ENCODE measurements around the gene ALCAM.

The ALCAM gene

DNA sequence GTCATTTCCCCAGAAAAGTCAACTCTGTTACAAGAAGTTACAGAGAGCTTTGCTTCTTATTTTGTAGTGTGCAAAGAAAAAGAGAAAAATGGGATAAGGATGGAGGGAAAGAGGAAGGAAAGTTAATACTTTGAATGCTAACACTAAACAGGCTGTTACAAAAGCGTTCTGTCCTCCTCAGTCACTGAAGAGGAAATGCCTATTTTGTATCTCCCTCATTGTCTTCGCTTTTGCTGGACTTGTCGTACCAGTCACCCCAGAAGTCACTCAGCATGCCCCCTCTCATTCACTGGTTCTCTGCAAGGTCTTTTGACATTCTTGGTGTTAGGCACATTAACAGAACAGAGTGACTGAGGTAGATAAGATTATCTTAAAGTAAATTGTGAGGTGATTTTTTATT, 129.6 kb downstream of the ALCAM start:
- DNase-seq, result no peak

DNA sequence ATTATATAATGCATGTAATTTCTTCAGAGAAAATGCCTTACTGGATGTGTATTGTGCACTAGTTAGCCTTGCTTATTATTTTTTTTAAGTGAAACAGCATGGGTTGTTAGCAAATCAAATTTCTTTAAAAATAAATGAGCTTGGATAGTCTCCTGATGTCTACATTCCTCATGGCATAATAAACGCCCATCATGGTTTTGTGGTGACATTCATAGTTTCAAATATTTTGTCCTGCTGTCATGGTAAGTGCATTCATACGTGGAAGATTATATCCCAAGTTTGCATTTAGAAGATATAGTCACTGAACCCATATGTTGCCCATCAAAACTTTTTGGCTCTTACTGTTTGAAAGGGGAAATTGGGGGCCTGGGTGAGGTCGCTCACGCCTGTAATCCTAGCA, 130.7 kb downstream of the ALCAM start:
- no peak for DNase-seq

GRCh38 chr3:105499961-105500360, 133.3 kb downstream of the ALCAM start:
- no peak for DNase-seq

DNA sequence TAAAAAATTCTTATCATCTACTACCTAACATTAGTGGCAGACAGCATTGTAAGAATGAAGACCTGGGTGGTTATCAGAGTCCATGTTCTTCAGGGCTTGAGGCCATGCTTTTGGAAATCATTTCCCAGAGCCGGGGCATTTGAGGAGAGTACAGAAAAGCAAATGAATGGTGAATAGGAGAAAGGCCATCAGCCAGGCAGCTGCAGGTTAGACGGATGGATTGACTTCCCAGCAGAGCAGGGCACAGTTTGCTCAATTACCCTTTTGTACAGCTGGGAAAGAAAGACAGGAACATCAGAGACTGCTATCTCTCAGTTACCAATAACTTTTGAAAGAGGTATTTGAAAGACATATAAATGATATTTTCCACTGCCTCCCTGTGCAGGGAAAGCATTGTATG, 135.6 kb downstream of the ALCAM start:
- no peak for DNase-seq

DNA sequence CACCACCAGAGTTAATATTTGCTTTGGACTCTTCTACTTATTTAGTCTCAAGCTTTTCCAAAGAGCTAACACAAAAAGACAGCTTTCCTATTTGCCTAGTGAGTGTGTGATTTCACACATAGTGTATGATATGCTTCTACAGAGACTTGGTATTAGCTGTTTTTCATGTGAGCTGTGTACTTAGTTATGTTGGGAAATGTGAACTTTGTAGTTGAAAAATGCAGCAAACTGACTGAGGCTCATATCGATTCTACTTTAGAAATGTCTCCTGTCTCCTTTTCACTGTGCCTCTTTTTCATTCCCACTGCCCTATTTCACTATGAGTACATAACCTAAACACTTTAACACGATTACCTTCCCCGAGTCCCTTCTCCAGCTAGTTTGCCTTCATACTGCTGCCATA, 136.5 kb downstream of the ALCAM start:
- DNase-seq, result no peak

GRCh38 chr3:105504440-105504951, 137.8 kb downstream of the ALCAM start:
- DNase-seq, result no peak

- no peak for DNase-seq
Observed at GRCh38 chr3:105505170-105505569, 138.5 kb downstream of the ALCAM start.

DNA sequence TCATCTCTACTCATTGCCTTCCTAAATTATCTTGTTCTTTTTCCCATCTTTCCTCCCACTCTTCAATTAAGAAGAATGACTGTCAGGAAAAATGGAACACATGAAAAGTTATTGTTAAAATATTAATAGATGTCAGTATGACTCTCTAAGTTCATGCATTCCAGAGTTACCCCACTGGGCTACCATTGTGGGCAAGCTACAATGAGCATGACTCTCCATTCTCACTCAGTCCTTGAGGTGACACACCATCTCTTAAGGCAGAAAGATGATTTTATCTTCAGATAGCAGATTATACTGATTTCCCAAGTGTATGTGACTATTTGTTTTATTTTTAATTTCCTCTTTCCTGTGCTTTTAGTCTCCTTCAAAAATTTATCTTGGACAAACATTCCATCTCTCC, 144.3 kb downstream of the ALCAM start:
- no peak for DNase-seq

DNA sequence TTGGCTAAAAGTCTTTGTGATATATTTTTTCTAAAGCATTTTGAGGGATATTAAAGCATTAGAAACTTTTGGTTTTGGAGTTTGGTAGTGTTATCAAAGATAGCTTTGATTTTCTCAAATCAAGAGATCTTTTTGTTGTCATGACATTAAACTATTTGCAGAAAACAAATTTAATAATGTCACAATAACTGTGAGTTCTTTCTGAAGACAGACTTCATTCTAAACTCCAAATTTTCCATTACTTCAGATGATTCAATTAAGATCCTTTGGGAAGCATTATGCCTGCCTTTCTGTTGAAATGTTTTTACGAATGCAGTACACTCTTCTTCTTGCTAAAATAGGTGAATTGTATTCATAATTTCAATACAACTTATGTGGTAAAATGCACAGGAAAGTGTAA, 145.4 kb downstream of the ALCAM start:
- no peak for DNase-seq

DNA sequence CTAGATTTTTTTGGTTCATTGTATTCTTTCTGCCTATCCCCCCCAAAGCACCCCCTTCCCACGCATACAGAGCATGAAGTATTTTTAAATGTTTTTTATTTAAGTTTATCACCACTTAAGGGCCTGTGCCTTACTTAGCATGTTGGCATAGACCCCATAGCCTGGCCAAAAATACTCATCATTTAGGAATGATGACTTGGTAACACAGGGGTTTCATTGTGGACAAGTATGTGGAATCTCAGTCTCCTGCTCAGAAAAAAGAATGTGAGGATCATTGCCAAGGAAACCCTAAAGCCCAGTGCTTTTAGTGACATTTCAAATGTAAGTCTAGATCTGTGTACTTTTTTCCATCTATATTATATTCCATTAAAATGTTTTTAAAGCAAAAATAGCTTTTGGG, 146.3 kb downstream of the ALCAM start:
- DNase-seq, result no peak

DNA sequence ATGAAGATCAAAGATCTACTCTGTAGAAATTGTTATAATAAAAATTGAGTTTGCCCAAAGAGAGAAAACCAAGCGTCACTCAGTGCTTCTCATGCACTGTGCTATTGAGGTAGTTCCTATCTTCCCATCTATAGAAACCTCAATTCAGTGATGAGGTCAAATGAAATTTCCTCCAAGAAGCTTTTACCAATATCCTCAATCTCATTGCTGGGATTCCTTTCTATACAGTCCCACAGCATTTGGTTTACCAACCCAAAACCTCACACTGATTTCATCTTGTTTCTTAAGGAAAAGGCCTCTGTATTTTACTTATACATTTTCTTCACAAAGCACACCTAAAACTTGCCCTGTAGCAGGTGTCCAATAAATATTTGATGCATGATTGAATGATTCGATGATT, 147.2 kb downstream of the ALCAM start:
- no peak for DNase-seq

GRCh38 chr3:105515372-105515771, 148.7 kb downstream of the ALCAM start:
- no peak for DNase-seq

DNA sequence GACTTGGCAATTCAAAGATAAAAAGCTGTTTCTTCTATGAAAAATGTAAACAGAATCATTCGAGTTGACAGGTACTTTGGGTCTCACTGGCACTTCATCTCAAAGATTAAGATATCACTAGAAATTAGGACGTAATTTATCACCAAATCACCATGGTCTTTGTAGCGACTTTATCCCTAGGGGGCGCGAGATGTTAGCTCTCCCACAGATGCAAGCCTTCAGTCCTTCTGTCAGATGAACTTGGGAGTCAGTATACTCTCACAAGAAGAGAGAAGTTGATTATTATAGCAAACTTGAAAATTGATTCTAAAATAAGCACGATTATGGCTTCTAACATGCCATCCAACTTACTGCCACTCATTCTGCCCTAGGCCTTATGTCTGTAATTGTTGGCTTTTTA, 150.3 kb downstream of the ALCAM start:
- no peak for DNase-seq

DNA sequence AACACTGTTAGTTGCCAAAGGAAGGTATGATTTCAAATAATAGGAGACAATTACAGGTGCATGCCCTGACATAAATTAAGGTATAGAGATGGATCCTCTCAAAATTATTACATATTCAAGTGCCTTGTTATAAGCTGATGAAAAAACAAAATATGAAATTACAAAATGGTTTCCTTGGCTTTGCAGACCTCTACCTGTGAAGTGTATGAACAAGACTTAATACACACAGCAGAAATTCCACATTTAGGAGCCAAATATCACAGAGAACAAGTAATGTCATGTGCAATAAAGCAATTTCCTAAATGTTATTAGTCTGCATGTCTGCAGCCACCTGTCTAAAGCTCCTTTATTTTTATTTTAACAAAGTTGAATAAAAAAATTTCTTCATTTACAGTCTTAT, 151.5 kb downstream of the ALCAM start:
- no peak for DNase-seq

- peak; percentile 22 to 78 for DNase-seq
Observed at GRCh38 chr3:105518806-105519418, 152.2 kb downstream of the ALCAM start.

DNA sequence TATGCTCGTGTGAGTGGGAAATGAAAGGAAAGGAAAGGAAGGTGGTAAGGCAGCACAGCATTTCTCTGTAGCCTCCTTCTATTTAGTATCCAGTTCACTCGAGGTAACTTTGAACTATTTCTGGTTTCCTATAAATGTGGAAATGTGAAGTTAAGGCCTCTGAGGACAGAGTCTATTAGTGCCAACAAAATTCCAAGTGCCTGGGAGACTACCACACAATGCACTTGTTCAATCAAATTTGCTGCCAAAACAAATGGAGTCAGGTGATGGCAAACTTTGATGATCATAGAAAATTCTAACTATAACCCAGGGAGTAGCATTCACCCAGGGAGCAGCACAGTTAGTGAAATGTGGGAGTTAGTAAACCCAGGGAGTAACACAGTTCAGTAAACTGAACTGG, 155.1 kb downstream of the ALCAM start:
- DNase-seq, result no peak

DNA sequence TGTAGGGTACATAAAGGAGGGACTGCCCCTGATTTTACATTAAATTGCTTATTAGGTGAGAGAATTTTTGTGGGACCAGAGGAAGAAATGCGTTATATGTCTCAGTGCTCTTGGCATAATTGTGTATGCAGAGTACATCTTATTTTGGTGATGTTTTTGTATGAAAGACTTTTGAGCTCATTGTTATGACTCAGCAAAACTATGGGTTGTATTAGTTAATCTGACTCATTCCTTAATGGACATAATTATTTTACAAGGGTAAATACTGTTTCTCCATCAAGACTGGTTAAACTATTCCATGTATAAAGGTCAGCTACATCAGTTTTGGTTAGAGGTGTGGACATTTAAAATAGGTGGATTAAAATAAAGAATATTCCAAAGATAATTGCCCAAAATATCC, 156.8 kb downstream of the ALCAM start:
- DNase-seq, result no peak

GRCh38 chr3:105525531-105525930, 158.8 kb downstream of the ALCAM start:
- DNase-seq, result no peak

DNA sequence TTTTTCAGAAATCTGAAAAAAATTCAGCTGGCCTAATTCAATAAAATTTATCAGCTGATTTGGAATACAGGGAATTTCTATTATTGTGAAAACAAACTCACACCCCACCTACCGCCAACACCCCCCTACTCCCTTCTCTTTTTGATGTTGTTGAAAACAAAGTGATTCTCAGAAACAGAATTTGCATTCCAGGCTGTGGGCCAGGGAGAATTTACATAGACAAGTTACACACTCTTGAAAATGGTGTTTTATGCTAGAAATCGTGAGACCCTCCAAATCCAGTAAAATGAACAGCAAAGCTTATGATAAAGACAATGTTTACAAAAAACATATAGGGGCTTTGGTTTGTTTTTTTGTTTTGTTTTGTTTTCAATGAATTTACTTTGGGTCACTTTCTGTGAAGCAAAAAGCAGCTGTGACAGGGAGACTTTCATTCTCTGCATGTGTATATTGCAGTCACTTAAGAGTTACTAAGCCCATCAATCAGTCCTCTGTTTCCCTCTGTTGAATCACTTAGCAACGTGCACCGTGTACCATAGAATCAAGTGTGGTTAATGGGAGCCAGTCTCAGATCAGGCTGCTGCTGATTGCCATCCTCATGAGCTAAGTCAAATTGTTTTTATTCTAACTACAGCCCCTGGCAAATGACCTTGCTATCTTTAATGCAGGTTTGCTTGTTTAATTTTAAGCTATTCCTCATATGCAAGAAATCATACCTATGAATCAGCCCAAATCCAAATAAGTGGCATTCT, 159.8 kb downstream of the ALCAM start:
- no peak for DNase-seq

GRCh38 chr3:105527535-105527934, 160.8 kb downstream of the ALCAM start:
- DNase-seq, result no peak

DNA sequence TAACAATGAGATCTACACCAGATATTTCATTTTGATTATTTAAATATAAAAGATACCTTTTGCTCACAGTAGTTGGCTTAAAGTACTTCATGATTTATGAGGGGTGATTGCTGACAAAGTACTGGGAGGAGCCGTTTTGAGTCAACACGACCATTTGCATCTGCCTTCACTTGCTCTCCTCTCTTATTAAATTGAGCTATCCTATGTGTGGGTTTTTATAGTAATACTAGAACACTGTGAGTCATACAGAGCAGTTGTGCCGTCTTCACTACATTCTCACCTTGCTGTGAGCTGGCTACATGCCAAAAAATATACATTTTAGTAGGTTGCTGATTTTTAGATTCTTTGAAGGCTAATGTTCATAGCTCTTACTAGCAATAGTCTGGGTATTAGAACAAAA, 161.2 kb downstream of the ALCAM start:
- peak in 1 of 2 experiments; percentile 16 for DNase-seq

DNA sequence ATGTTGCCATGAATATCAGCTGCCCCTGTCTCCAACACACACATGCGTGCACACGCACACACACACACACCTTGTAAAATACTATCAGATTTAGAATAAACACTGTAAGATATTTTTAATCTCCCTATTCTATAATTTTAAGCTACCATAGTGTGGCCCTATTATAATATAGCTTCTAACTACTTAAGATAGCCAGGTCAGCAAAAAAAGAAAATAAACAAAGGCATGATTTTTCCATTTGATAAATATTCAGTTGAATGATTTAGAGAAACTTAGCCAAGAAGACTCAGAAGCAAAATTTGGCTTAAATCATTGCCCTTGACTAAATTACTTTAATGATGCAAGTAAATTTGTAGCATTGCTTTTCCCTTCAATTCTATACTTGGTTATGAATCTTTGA, 162.2 kb downstream of the ALCAM start:
- DNase-seq, result no peak

- DNase-seq, result no peak
Observed at GRCh38 chr3:105529456-105529855, 162.7 kb downstream of the ALCAM start.

DNA sequence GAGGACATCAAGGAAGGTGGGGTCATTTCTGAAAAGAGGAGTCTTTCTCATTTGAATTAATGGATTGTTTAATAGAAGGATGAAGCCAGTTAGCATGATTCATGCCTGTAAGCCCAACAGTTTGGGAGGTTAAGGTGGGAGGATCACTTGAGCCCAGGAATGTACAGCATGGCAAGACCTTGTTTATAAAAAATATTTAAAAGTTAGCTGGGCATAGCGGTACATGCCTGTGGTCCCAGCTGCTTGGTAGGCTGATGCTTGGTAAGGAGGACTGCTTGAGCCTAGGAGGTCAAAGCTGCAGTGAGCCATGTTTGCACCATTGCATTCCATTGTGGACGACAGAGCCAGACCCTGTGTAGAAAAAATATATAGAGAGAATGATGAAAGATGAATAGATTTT, 165.5 kb downstream of the ALCAM start:
- no peak for DNase-seq

GRCh38 chr3:105533960-105534359, 167.3 kb downstream of the ALCAM start:
- DNase-seq, result no peak
